ENCODE results near the gene PGLYRP4. TPM values are rescaled to one million over a fixed set of nuclear protein-coding genes. Genes with fewer than 3 reads are reported as not detected.
"Not testable (repeated sequence)": the region's sequence is repeated elsewhere in the genome, so short reads cannot be mapped to it uniquely, and the experiment has no call there.

PGLYRP4 gene
- total RNA-seq, 1 donor from 2014 or later: not detected

GRCh38 chr1:153337980-153338853 lies 10.4 kb downstream of the PGLYRP4 start:
- no peak for DNase-seq

- no peak for DNase-seq
Observed at GRCh38 chr1:153336650-153337049, 12.0 kb downstream of the PGLYRP4 start.

- no peak for DNase-seq
Observed at GRCh38 chr1:153333902-153334301, 14.7 kb downstream of the PGLYRP4 start.

- DNase-seq: no peak
Observed at GRCh38 chr1:153324912-153325311, 23.7 kb downstream of the PGLYRP4 start.

GRCh38 chr1:153322568-153322967 lies 26.1 kb downstream of the PGLYRP4 start:
- DNase-seq: no peak

- DNase-seq: not testable (repeated sequence)
Observed at GRCh38 chr1:153318145-153318544, 30.5 kb downstream of the PGLYRP4 start.

- DNase-seq: not testable (repeated sequence)
Observed at GRCh38 chr1:153316013-153316412, 32.6 kb downstream of the PGLYRP4 start.

- not testable (repeated sequence) for DNase-seq
Observed at GRCh38 chr1:153314388-153314787, 34.3 kb downstream of the PGLYRP4 start.

GRCh38 chr1:153313288-153313687 lies 35.4 kb downstream of the PGLYRP4 start:
- DNase-seq: no peak

- DNase-seq: no peak
Observed at GRCh38 chr1:153312570-153313186, 36.0 kb downstream of the PGLYRP4 start, which contains the start of gene PGLYRP3. Gene PGLYRP3, minus strand, starts transcription at chr1:153312952. Its CDS starts 2,287 bp downstream, at chr1:153310665.

GRCh38 chr1:153310526-153310925 lies 38.1 kb downstream of the PGLYRP4 start:
- no peak for DNase-seq

GRCh38 chr1:153309441-153309840 lies 39.2 kb downstream of the PGLYRP4 start:
- DNase-seq: no peak

- DNase-seq: no peak
Observed at GRCh38 chr1:153308540-153308939, 40.1 kb downstream of the PGLYRP4 start.

- DNase-seq: no peak
Observed at GRCh38 chr1:153307221-153307600, 41.4 kb downstream of the PGLYRP4 start.

GRCh38 chr1:153306303-153307220 lies 42.1 kb downstream of the PGLYRP4 start:
- no peak for DNase-seq

- no peak for DNase-seq
Observed at GRCh38 chr1:153305682-153306081, 43.0 kb downstream of the PGLYRP4 start.

GRCh38 chr1:153302308-153302707 lies 46.3 kb downstream of the PGLYRP4 start:
- DNase-seq: no peak

- DNase-seq: no peak
Observed at GRCh38 chr1:153293851-153294250, 54.8 kb downstream of the PGLYRP4 start.

- no peak for DNase-seq
Observed at GRCh38 chr1:153293480-153293775, 55.2 kb downstream of the PGLYRP4 start.

- DNase-seq: no peak
Observed at GRCh38 chr1:153292740-153293479, 55.7 kb downstream of the PGLYRP4 start.

GRCh38 chr1:153292185-153292584 lies 56.5 kb downstream of the PGLYRP4 start:
- DNase-seq: no peak

GRCh38 chr1:153291514-153291913 lies 57.1 kb downstream of the PGLYRP4 start:
- no peak for DNase-seq
